ENCODE measurements around the gene PPIF.

GRCh38 chr10:79381804-79382221 lies 34.5 kb downstream of the PPIF start:
- TF ChIP-seq CTBP1 (IDR thresholded peaks at IDR 0.05; ENCODE audit: borderline replicate concordance) (no peak), SUZ12 (IDR thresholded peaks at IDR 0.05) (no peak), LEF1 (IDR thresholded peaks at IDR 0.05; ENCODE audit: borderline replicate concordance) (no peak), FOXA1 (IDR thresholded peaks at IDR 0.05) (no peak), PKNOX1 (IDR thresholded peaks at IDR 0.05) (no peak), ARNT (IDR thresholded peaks at IDR 0.05) (no peak), BHLHE40 (IDR thresholded peaks at IDR 0.05; ENCODE audit: borderline replicate concordance) (no peak), ELF4 (IDR thresholded peaks at IDR 0.05) (no peak), TARDBP (IDR thresholded peaks at IDR 0.05) (no peak)
